Neural cell (in vitro differentiated cells): ENCODE measurements around the gene TMEM80. TPM values are rescaled to one million over a fixed set of nuclear protein-coding genes. Genes with fewer than 3 reads are reported as not detected.

Source experiments
- H2AFZ ChIP-seq: fragments of 200-600, 300-800 bp; sonication (generic), shearing (Covaris generic); 2 replicates; pipeline ENCODE4 v1.6.0; 2014; ENCODE audit warnings: low read depth, mild to moderate bottlenecking, antibody characterized with exemption, low read length, moderate library complexity
- H3F3A ChIP-seq: fragments of 200-600 bp; shearing (Covaris generic); 2 replicates; pipeline ENCODE4 v1.6.1; 2016; ENCODE audit warnings: mild to moderate bottlenecking, moderate library complexity, mixed read lengths, antibody characterized with exemption, low read length; ENCODE audit not compliant: insufficient read depth, poor library complexity, severe bottlenecking
- H3K27ac ChIP-seq: fragments of 200-600, 300-800 bp; sonication (generic), shearing (Covaris generic); 2 replicates; pipeline ENCODE4 v1.5.1; 2014; ENCODE audit warnings: mild to moderate bottlenecking, low read length, moderate library complexity
- H3K27me3 ChIP-seq: fragments of 300-800, 200-600 bp; sonication (generic), shearing (Covaris generic); 2 replicates; pipeline ENCODE4 v1.6.0; 2014; ENCODE audit warnings: mild to moderate bottlenecking, low read depth, low read length, moderate library complexity; ENCODE audit not compliant: insufficient read depth
- H3K36me3 ChIP-seq: fragments of 300-800, 200-600 bp; sonication (generic), shearing (Covaris generic); 2 replicates; pipeline ENCODE4 v1.5.1; 2014; ENCODE audit warnings: mild to moderate bottlenecking, antibody characterized with exemption, low read length, moderate library complexity; ENCODE audit not compliant: insufficient read depth
- H3K4me2 ChIP-seq: fragments of 300-800, 200-600 bp; sonication (generic), shearing (Covaris generic); 2 replicates; pipeline ENCODE4 v1.6.0; 2014; ENCODE audit warnings: mild to moderate bottlenecking, low read length
- H3K4me3 ChIP-seq: fragments of 300-800, 200-600 bp; sonication (generic), shearing (Covaris generic); 2 replicates; pipeline ENCODE4 v1.5.1; 2014; ENCODE audit warnings: mild to moderate bottlenecking, low read length, moderate library complexity
- H3K79me2 ChIP-seq: fragments of 200-600 bp; shearing (Covaris generic); replicated peaks from 2 replicates; pipeline ENCODE4 v1.6.0; 2014; ENCODE audit warnings: mild to moderate bottlenecking, low read length, moderate library complexity; ENCODE audit not compliant: insufficient read depth
- H3K9ac ChIP-seq: fragments of 300-800, 200-600 bp; sonication (generic), shearing (Covaris generic); 2 replicates; pipeline ENCODE4 v1.6.1; 2016; ENCODE audit warnings: mild to moderate bottlenecking, low read length, mixed read lengths
- H3K9me2 ChIP-seq: fragments of 200-600 bp; shearing (Covaris generic); 2 replicates; pipeline ENCODE4 v1.6.1; 2016; ENCODE audit warnings: mild to moderate bottlenecking, low read length, mixed read lengths; ENCODE audit not compliant: insufficient read depth
- H3K9me3 ChIP-seq: fragments of 200-600, 300-800 bp; sonication (generic), shearing (Covaris generic); 2 replicates; pipeline ENCODE4 v1.6.1; 2016; ENCODE audit warnings: mild to moderate bottlenecking, mixed run types, low read length, moderate library complexity, mixed read lengths
- H4K20me1 ChIP-seq: fragments of 200-600 bp; shearing (Covaris generic); 2 replicates; pipeline ENCODE4 v1.6.1; 2016; ENCODE audit warnings: mild to moderate bottlenecking, mixed run types; ENCODE audit not compliant: insufficient read depth
- EP300 ChIP-seq: fragments of 450-650 bp; conservative IDR thresholded peaks from 2 replicates; pipeline ENCODE4 v1.6.1; 2014; ENCODE audit warnings: antibody characterized with exemption, mild to moderate bottlenecking, moderate library complexity; ENCODE audit not compliant: poor library complexity, severe bottlenecking
- EZH2 ChIP-seq: fragments of 200-600, 300-800 bp; shearing (Covaris generic), sonication (generic); IDR thresholded peaks from 2 replicates; pipeline ENCODE4 v1.6.1; 2014; ENCODE audit warnings: antibody characterized with exemption, low read length, borderline replicate concordance, mild to moderate bottlenecking; ENCODE audit not compliant: insufficient read depth, poor library complexity, severe bottlenecking
- MXI1 ChIP-seq: fragments of 450-650 bp; conservative IDR thresholded peaks from 2 replicates; pipeline ENCODE4 v1.6.1; 2014; ENCODE audit warnings: antibody characterized with exemption, mild to moderate bottlenecking; ENCODE audit not compliant: poor library complexity, severe bottlenecking
- POLR2AphosphoS5 ChIP-seq: IDR thresholded peaks from 2 replicates; pipeline ENCODE4 v1.6.1; 2012
- RAD21 ChIP-seq: fragments of 450-650 bp; conservative IDR thresholded peaks from 2 replicates; pipeline ENCODE4 v1.6.1; 2014; ENCODE audit warnings: antibody characterized with exemption, mild to moderate bottlenecking, moderate library complexity
- SMC3 ChIP-seq: fragments of 450-650 bp; conservative IDR thresholded peaks from 2 replicates; pipeline ENCODE4 v1.6.1; 2014; ENCODE audit warnings: antibody characterized with exemption, mild to moderate bottlenecking, moderate library complexity; ENCODE audit not compliant: poor library complexity
- TAF1 ChIP-seq: IDR thresholded peaks from 2 replicates; pipeline ENCODE4 v1.6.1; 2012; ENCODE audit warnings: low read depth
- polyA plus RNA-seq: library from polyadenylated mRNA; depleted of rRNA; stranded (reverse); fragments of >200 nt; gene quantifications from 2 replicates; pipeline ENCODE4 v1.2.3, GENCODE V29; 2014
- TF ChIP-seq, protein P1 (sequence below): fragments of 450-650 bp; IDR thresholded peaks from 2 replicates; pipeline ENCODE4 v1.5.1; 2014; ENCODE audit warnings: antibody characterized with exemption, mild to moderate bottlenecking, moderate library complexity; ENCODE audit not compliant: poor library complexity, severe bottlenecking
- TF ChIP-seq, protein P2 (sequence below): IDR thresholded peaks from 2 replicates; pipeline ENCODE4 v1.6.1; 2012; ENCODE audit warnings: borderline replicate concordance

TMEM80 gene
- polyA plus RNA-seq, 1 donor from 2014 or later, result 23.1 TPM

GRCh38 chr11:665062-665703, 30.4 kb upstream of the TMEM80 start:
- H3K36me3 ChIP-seq, result no peaks in the 10 kb centered on the region

DNA sequence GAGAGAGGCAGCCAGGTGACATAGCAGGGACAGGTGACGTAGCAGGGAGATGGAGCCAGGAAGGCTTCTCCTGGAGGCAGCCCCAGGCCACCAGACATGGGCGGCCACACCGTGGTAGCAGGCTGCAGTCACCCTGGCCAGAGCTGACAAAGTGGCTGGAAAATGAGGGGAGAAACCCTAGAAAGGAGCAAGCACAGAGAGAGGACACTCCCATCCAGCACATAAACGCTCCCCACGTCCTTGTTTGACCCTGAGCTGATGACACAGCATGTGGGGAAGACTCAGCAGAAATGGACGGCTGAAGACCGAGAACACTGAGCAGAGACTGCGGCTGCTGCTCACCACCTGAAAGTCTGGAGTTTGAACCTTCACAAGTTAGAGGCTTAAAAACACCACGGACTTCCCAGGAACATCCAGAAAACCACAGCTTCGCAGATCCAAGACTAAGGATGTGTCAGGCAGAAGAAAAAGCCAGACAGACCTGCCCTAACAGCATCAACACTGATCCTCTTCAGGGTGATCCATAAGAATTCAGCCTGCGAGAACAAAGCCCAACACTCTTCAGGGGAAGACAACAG, 29.8 kb upstream of the TMEM80 start:
- H3K4me3 ChIP-seq, result no peak overlapping the region
- no peaks in the 10 kb centered on the region for H3K9me2 ChIP-seq
- H3K27me3 ChIP-seq, result no peaks in the 10 kb centered on the region
- H3K79me2 ChIP-seq, result no peaks in the 10 kb centered on the region
- H3K4me2 ChIP-seq, result no peak overlapping the region
- no peaks in the 10 kb centered on the region for H4K20me1 ChIP-seq
- no peak overlapping the region for H2AFZ ChIP-seq
- H3F3A ChIP-seq, result no peaks in the 10 kb centered on the region
- no peaks in the 10 kb centered on the region for H3K36me3 ChIP-seq
- TF ChIP-seq SMC3 (no peak), EP300 (no peak), TAF1 (no peak), RAD21 (no peak), MXI1 (no peak), POLR2AphosphoS5 (no peak), EZH2 (no peak)
- TF ChIP-seq, protein P1, sequence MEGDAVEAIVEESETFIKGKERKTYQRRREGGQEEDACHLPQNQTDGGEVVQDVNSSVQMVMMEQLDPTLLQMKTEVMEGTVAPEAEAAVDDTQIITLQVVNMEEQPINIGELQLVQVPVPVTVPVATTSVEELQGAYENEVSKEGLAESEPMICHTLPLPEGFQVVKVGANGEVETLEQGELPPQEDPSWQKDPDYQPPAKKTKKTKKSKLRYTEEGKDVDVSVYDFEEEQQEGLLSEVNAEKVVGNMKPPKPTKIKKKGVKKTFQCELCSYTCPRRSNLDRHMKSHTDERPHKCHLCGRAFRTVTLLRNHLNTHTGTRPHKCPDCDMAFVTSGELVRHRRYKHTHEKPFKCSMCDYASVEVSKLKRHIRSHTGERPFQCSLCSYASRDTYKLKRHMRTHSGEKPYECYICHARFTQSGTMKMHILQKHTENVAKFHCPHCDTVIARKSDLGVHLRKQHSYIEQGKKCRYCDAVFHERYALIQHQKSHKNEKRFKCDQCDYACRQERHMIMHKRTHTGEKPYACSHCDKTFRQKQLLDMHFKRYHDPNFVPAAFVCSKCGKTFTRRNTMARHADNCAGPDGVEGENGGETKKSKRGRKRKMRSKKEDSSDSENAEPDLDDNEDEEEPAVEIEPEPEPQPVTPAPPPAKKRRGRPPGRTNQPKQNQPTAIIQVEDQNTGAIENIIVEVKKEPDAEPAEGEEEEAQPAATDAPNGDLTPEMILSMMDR, result no peak
- TF ChIP-seq, protein P2, sequence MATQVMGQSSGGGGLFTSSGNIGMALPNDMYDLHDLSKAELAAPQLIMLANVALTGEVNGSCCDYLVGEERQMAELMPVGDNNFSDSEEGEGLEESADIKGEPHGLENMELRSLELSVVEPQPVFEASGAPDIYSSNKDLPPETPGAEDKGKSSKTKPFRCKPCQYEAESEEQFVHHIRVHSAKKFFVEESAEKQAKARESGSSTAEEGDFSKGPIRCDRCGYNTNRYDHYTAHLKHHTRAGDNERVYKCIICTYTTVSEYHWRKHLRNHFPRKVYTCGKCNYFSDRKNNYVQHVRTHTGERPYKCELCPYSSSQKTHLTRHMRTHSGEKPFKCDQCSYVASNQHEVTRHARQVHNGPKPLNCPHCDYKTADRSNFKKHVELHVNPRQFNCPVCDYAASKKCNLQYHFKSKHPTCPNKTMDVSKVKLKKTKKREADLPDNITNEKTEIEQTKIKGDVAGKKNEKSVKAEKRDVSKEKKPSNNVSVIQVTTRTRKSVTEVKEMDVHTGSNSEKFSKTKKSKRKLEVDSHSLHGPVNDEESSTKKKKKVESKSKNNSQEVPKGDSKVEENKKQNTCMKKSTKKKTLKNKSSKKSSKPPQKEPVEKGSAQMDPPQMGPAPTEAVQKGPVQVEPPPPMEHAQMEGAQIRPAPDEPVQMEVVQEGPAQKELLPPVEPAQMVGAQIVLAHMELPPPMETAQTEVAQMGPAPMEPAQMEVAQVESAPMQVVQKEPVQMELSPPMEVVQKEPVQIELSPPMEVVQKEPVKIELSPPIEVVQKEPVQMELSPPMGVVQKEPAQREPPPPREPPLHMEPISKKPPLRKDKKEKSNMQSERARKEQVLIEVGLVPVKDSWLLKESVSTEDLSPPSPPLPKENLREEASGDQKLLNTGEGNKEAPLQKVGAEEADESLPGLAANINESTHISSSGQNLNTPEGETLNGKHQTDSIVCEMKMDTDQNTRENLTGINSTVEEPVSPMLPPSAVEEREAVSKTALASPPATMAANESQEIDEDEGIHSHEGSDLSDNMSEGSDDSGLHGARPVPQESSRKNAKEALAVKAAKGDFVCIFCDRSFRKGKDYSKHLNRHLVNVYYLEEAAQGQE, result no peak
- H3K27ac ChIP-seq, result no peak overlapping the region
- H3K9ac ChIP-seq, result no peak overlapping the region
- no peaks in the 10 kb centered on the region for H3K9me3 ChIP-seq

More at GRCh38 chr11:665062-665703, 30.4 kb upstream of the TMEM80 start:
- Histone ChIP-seq H4K20me1 (no peaks in the 10 kb centered on the region), H3F3A (no peaks in the 10 kb centered on the region), H2AFZ (no peak overlapping the region), H3K9ac (no peak overlapping the region), H3K27ac (no peak overlapping the region), H3K27me3 (no peaks in the 10 kb centered on the region), H3K9me3 (no peaks in the 10 kb centered on the region), H3K79me2 (no peaks in the 10 kb centered on the region), H3K4me3 (no peak overlapping the region), H3K4me2 (no peak overlapping the region), H3K9me2 (no peaks in the 10 kb centered on the region)
- TF ChIP-seq, protein P1, result no peak
- no peak for TF ChIP-seq EP300
- TF ChIP-seq POLR2AphosphoS5, result no peak
- TF ChIP-seq, protein P2, result no peak
- no peak for TF ChIP-seq TAF1
- no peak for TF ChIP-seq SMC3
- TF ChIP-seq MXI1, result no peak
- no peak for TF ChIP-seq EZH2
- TF ChIP-seq RAD21, result no peak
